Aorta (tissue), 5 donors: Measurements from ENCODE around the gene G3BP1. TPM values are rescaled to one million over a fixed set of nuclear protein-coding genes. Genes with fewer than 3 reads are reported as not detected.

Experiments used
- ATAC-seq: fragments of 200-7000 bp; cut with Tn5 transposase; one replicate; pipeline ENCODE4 v1.9.1; 2022; ENCODE audit warnings: moderate library complexity; ENCODE audit not compliant: low FRiP score
- DNase-seq, 2 donors: peaks; one replicate each; pipeline ENCODE4 v3.0.0-alpha.2; 2020
- H3K27ac ChIP-seq, 2 donors: one replicate each; pipeline ENCODE4 v1.5.1; 2013; ENCODE audit warnings: low read length in 2 of 2, mild to moderate bottlenecking in 2 of 2, moderate library complexity in 2 of 2, control low read depth in 1 of 2, inconsistent platforms in 1 of 2, low read depth in 1 of 2
- H3K27me3 ChIP-seq, 2 donors: one replicate each; pipeline ENCODE4 v1.6.1; 2013; ENCODE audit warnings: control low read depth in 1 of 2, low read length in 1 of 2, mild to moderate bottlenecking in 1 of 2, moderate library complexity in 1 of 2; ENCODE audit not compliant: insufficient read depth in 2 of 2, control insufficient read depth in 1 of 2
- H3K36me3 ChIP-seq, 2 donors: one replicate each; pipeline ENCODE4 v1.6.1; 2013; ENCODE audit warnings: control low read depth in 1 of 2, low read length in 1 of 2, mild to moderate bottlenecking in 1 of 2; ENCODE audit not compliant: insufficient read depth in 2 of 2, control insufficient read depth in 1 of 2
- H3K4me1 ChIP-seq, 2 donors: one replicate each; pipeline ENCODE4 v1.6.1; 2013; ENCODE audit warnings: low read length in 2 of 2, control low read depth in 1 of 2, mild to moderate bottlenecking in 1 of 2, moderate library complexity in 1 of 2; ENCODE audit not compliant: insufficient read depth in 2 of 2, control insufficient read depth in 1 of 2
- H3K4me3 ChIP-seq, 2 donors: one replicate each; pipeline ENCODE4 v1.5.1; 2013; ENCODE audit warnings: low read length in 2 of 2, control low read depth in 1 of 2, mild to moderate bottlenecking in 1 of 2
- H3K9me3 ChIP-seq: one replicate; pipeline ENCODE4 v1.6.1; 2013; ENCODE audit warnings: mild to moderate bottlenecking, low read length; ENCODE audit not compliant: control insufficient read depth
- WGBS, 2 donors: extraction: QIAGEN DNeasy Blood & Tissue Kit; methylation state at CpG; one replicate each; pipeline ENCODE4 v1.1.7; 2013; 5-methylcytosine and 5-hydroxymethylcytosine counted together
- intact Hi-C, 2 donors: fragments of 100-400 bp; cut with DNase I; formaldehyde crosslinking; loops; one replicate each; pipeline versions ENCODE4 v1.14.2 to v1.15.0; 2022
- polyA plus RNA-seq, 2 donors: library from polyadenylated mRNA; stranded (reverse); fragments of 200-250 nt; gene quantifications; one replicate each; pipeline ENCODE4 v1.2.3, GENCODE V29; 2013
- total RNA-seq, 2 donors: library from RNA; stranded (reverse); fragmentation: NEBNext Ultra II Directional; extraction: Animal tissue kit (Norgen Biotek cat#: 25700); gene quantifications; one replicate each; pipeline ENCODE4 v1.2.1, GENCODE V29; 2021
- donor health status: healthy with polysubstance abuse.
- donor health status: Bipolar disorder and iron deficiency.
- donor health status: DM: no; HTN: no; CAD: no.
- donor health status: DM: no; HTN: no; CAD: no.
- donor health status: DM: yes; HTN: yes; CAD: no.

The G3BP1 gene
- total and polyA plus RNA-seq, 4 donors = 18.7 to 140 (median 69.6) TPM

DNA sequence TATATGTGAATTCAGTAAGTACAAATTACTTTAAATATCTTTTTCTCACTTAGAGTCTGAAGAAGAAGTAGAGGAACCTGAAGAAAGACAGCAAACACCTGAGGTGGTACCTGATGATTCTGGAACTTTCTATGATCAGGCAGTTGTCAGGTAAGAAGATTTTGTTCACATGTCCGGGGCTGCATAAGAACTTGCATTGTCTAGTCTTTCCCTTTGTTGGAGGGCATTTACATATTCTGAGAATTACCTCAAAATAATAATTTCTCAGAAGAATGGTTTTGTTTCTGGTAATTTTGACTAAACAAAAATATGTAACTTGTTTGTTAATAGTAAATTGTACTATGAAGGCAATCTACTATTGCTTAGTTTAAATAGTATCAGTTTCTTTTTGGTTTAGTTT, 23.7 kb downstream of the G3BP1 start:
- H3K27ac ChIP-seq = no peak overlapping the region
- intact Hi-C loops = no loop called here
- H3K9me3 ChIP-seq = no peaks in the 10 kb centered on the region
- ATAC-seq = no peak
- H3K4me3 ChIP-seq = no peak overlapping the region
- no peak for DNase-seq
- H3K27me3 ChIP-seq = no peaks in the 10 kb centered on the region
- 85 to 96% methylated on average over 1 of the region's 1 CpG for WGBS, 2 donors
- peaks cover 7% of the 10 kb centered on the region in 2 donors for H3K36me3 ChIP-seq
- H3K4me1 ChIP-seq = no peaks in the 10 kb centered on the region

DNA sequence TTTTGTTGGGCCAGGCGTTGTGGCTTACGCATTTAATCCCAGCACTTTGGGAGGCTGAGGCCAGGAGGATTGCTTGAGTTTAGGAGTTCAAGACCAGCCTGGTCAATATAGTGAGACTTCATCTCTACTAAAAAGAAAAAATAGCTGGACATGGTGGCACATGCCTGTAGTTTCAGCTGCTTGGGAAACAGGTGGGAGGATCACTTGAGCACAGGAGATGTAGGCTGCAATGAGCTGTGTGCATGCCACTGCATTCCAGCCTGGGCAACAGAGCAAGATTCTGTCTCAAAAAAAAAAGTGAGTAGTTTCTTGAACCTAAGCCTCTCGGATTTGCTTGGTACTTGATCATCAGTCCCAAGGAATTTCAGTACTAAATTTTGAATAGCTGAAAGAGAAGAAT, 26.9 kb downstream of the G3BP1 start:
- Histone ChIP-seq H3K4me3 (no peak overlapping the region), H3K4me1 (no peaks in the 10 kb centered on the region), H3K27me3 (no peaks in the 10 kb centered on the region), H3K36me3 (peaks cover 3 to 10% of the 10 kb centered on the region in 2 donors), H3K27ac (no peak overlapping the region), H3K9me3 (no peaks in the 10 kb centered on the region)
- intact Hi-C loops = no loop called here
- DNase-seq (no peak), ATAC-seq (no peak)
- 75 to 78% methylated on average over 3 of the region's 3 CpGs for WGBS, 2 donors

DNA sequence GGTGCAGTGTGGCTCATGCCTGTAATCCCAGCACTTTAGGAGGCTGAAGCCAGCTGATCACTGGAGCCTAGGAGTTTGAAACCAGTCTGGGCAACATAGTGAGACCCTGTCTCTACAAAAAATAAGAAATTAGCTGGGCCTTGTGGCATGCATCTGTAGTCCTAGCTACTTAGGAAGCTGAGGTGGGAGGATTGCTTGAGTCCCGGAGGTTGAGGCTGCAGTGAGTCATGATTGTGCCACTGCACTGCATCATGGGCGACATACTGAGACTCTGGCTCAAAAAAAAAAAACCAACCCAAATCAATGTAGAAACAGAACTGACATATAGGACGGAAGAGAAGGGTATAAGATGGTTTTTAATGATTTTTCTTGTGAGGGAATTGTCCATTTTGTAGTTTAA, 27.7 kb downstream of the G3BP1 start:
- Histone ChIP-seq H3K4me1 (no peaks in the 10 kb centered on the region), H3K36me3 (peaks cover 3 to 11% of the 10 kb centered on the region in 2 donors), H3K27ac (no peak overlapping the region), H3K9me3 (no peaks in the 10 kb centered on the region), H3K4me3 (no peak overlapping the region), H3K27me3 (no peaks in the 10 kb centered on the region)
- no peak for ATAC-seq
- intact Hi-C loops = no loop called here
- 65 to 74% methylated on average over 3 of the region's 3 CpGs for WGBS, 2 donors
- no peak for DNase-seq

DNA sequence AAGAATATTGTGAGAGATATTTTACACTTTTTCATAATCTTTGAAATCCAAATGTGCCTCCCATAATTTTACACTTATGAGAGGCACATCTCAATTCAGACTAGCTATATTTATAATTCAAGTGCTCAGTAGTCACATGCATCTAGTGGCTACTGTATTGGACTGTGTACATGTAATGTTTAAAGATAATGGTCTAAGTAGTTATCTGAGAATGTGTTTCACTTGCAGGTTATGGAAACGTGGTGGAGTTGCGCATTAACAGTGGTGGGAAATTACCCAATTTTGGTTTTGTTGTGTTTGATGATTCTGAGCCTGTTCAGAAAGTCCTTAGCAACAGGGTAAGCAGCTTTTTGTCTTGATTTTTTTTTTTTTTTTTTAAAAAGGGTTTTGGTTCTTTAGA, 28.8 kb downstream of the G3BP1 start:
- H3K4me3 ChIP-seq = no peak overlapping the region
- DNase-seq (no peak), ATAC-seq (no peak)
- no peaks in the 10 kb centered on the region for H3K4me1 ChIP-seq
- intact Hi-C loops = no loop called here
- peaks cover 3 to 10% of the 10 kb centered on the region in 2 donors for H3K36me3 ChIP-seq
- H3K27me3 ChIP-seq = no peaks in the 10 kb centered on the region
- no peak overlapping the region for H3K27ac ChIP-seq
- 76 to 80% methylated on average over 2 of the region's 2 CpGs for WGBS, 2 donors
- H3K9me3 ChIP-seq = no peaks in the 10 kb centered on the region

DNA sequence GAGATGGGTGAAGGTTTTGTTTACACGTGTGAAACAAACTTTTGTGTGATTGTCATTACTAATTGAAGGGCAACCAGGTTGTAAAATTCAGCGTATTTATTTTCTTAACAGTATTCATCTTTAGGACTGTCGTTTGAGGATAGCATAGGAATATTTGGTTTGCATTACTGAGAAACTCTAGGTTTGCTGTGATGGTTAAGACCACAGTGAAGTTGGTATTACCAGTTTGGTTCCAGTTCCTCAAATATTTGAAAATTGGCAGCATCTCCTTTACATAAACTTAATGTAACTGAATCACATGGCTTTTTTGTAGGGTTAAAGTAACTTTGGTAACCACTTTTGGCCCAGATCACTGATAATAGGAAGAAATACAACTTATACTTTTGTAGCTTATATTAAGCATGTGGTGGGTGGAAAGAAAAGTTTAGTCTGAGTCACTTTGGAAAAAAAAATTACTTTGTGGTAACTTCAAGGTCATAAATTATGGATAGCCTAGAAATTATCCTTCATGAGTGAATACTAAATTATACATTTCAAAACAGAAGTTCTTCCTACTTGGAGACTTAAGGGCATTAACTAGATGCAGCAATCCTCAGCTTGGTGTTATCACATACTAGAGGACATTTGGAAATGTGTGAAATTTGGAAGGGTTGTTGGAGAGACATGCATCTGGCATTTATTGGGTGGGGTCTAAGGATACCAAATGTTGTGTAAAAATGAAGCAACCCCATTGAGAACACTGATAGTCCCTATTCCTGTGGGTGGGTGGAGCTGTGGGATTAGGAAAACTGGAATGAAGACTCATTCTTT, 33.9 kb downstream of the G3BP1 start:
- no peak for DNase-seq
- H3K27me3 ChIP-seq = no peaks in the 10 kb centered on the region
- no peak overlapping the region for H3K4me3 ChIP-seq
- WGBS, 2 donors = 89% methylated on average over 3 of the region's 3 CpGs
- intact Hi-C loops = no loop called here
- peaks cover 0 to 4% of the 10 kb centered on the region in 2 donors for H3K36me3 ChIP-seq
- no peak for ATAC-seq
- no peaks in the 10 kb centered on the region for H3K9me3 ChIP-seq
- no peak overlapping the region for H3K27ac ChIP-seq
- peaks cover 2 to 3% of the 10 kb centered on the region in 2 donors for H3K4me1 ChIP-seq

DNA sequence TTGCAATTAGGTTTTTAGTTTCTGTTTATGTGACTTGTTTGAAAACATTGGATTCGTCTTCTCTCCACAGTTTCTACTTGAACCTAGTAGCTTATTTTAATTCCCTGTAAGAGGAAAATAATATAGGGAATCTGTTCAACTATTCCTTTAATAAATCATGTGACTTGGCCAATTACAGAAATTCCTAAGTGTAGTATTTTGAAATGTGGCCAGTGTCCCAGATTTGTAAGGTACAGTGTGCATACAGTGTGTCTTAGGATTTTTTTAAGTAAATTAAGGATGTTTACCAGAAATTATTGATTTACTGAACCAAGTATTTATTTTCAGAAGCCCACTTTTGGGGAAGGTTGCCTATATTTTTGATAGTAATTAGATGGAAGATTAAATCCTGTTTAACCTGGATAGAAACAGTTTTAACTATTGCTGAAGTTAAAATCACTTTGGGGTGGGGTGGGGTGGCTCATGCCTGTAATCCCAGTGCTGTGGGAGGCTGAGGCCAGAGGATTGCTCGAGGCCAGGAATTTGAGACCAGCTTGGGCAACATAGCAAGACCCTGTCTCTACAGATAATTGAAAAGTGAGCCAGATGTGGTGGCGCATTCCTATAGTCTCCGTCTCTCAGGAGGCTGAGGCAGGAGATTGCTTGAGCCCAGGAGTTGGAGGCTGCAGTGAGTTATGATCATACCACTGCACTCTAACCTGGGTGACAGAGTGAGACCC, 36.9 kb downstream of the G3BP1 start:
- peaks cover 2 to 10% of the 10 kb centered on the region in 2 donors for H3K4me1 ChIP-seq
- no peak for DNase-seq
- no peaks in the 10 kb centered on the region for H3K9me3 ChIP-seq
- H3K27me3 ChIP-seq = no peaks in the 10 kb centered on the region
- no peak for ATAC-seq
- H3K27ac ChIP-seq = no peak overlapping the region
- no peak overlapping the region for H3K4me3 ChIP-seq
- H3K36me3 ChIP-seq = peaks cover 0 to 2% of the 10 kb centered on the region in 2 donors
- intact Hi-C loops = no loop called here
- 70 to 72% methylated on average over 4 of the region's 4 CpGs for WGBS, 2 donors

DNA sequence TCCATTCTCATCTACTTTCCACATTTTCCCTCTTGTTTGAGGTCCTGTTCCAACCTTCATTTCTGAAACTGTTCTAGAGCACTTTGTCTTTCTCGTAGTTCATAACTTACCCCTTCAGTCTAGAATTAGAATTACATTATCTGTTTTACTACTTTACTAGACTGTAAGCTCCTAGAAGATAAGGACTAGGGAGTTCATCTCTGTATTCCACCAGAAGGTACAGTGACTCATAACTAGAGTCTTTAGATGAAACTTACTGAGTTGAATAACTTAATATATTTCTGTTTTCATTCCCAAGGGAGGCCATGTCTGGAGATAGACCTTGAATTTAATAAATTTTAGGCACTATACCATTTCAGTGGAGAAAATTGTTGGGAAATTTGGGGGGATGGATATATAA, 38.7 kb downstream of the G3BP1 start:
- Histone ChIP-seq H3K4me3 (no peak overlapping the region), H3K36me3 (peaks cover 0 to 3% of the 10 kb centered on the region in 2 donors), H3K4me1 (peaks cover 2 to 10% of the 10 kb centered on the region in 2 donors), H3K27me3 (no peaks in the 10 kb centered on the region), H3K9me3 (no peaks in the 10 kb centered on the region), H3K27ac (no peak overlapping the region)
- intact Hi-C loops = no loop called here
- ATAC-seq = no peak
- DNase-seq = no peak
- 51 to 95% methylated on average over 1 of the region's 1 CpG for WGBS, 2 donors

DNA sequence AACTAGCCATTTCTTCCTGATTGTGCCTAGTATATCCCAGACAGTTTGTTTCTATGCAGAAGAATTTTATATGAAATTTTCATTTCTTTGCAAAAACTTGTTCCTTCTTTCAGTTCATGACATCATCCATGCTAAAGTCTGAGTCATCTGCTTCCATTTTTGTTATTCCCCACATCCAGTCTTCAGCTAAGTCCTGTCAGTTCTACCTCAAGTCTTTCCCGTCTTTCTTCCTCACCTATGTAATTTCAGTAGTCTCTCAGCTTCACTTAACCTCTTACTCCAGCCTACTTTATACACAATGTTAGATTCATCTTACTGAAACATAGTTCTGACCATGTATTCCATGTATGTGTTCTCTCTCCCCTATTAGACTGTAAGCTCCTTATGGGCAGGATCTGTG, 39.1 kb downstream of the G3BP1 start:
- no peak overlapping the region for H3K27ac ChIP-seq
- H3K9me3 ChIP-seq = no peaks in the 10 kb centered on the region
- H3K4me1 ChIP-seq = peaks cover under 1 to 10% of the 10 kb centered on the region in 2 donors
- WGBS, 2 donors = 97 to 98% methylated on average over 1 of the region's 1 CpG
- H3K27me3 ChIP-seq = no peaks in the 10 kb centered on the region
- H3K4me3 ChIP-seq = no peak overlapping the region
- intact Hi-C loops = no loop called here
- DNase-seq (no peak), ATAC-seq (no peak)
- H3K36me3 ChIP-seq = peaks cover 0 to 3% of the 10 kb centered on the region in 2 donors
